ENCODE results near the gene BMPR1A. TPM values are rescaled to one million over a fixed set of nuclear protein-coding genes. Genes with fewer than 3 reads are reported as not detected.
"Not testable (repeated sequence)": the region's sequence is repeated elsewhere in the genome, so short reads cannot be mapped to it uniquely, and the experiment has no call there.

The BMPR1A gene
- total RNA-seq, 2 donors from 2014 or later, result 38.9 to 50.9 TPM

GRCh38 chr10:86964847-86965190, 208.4 kb downstream of the BMPR1A start:
- intact Hi-C loops (cut with DNase I, micrococcal nuclease), result loop anchor here in 1 of 2 donors (10.0 kb wide), 1 partner anchor 280 kb away; no protein-coding TSS in a partner anchor
- ATAC-seq (no peak), DNase-seq (no peak)

- ATAC-seq (no peak), DNase-seq (no peak)
- intact Hi-C loops (cut with DNase I, micrococcal nuclease), result loop anchor here in 1 of 2 donors (10.0 kb wide), 1 partner anchor 281 kb away; no protein-coding TSS in a partner anchor
Observed at GRCh38 chr10:86965986-86966654, 209.7 kb downstream of the BMPR1A start.

- intact Hi-C loops (cut with DNase I, micrococcal nuclease), result loop anchor here in 1 of 2 donors (10.0 kb wide), 1 partner anchor 283 kb away; no protein-coding TSS in a partner anchor
- DNase-seq (peak in 1 of 2 donors; percentile 31), ATAC-seq (no peak)
Observed at GRCh38 chr10:86967481-86967941, 211.1 kb downstream of the BMPR1A start.

GRCh38 chr10:86968271-86968993, 212.0 kb downstream of the BMPR1A start, which contains the start of gene ADIRF:
Gene ADIRF, plus strand, starts transcription at chr10:86968482. Its CDS starts 63 bp downstream, at chr10:86968545.
- intact Hi-C loops (cut with DNase I, micrococcal nuclease), result loop anchor here in 1 of 2 donors (10.0 kb wide), 1 partner anchor 284 kb away; no protein-coding TSS in a partner anchor
- peak; percentile 68 for ATAC-seq
- DNase-seq, result peak; percentile 76 to 81

- no peak for DNase-seq
- ATAC-seq, result no peak
- intact Hi-C loops (cut with DNase I, micrococcal nuclease), result loop anchor here in 1 of 2 donors (10.0 kb wide), 1 partner anchor 284 kb away; no protein-coding TSS in a partner anchor
Observed at GRCh38 chr10:86968994-86969355, 212.6 kb downstream of the BMPR1A start.

- intact Hi-C loops (cut with DNase I, micrococcal nuclease), result loop anchor here in 1 of 2 donors (10.0 kb wide), 2 partner anchors 115 to 285 kb away; no protein-coding TSS in a partner anchor
- ATAC-seq, result no peak
- DNase-seq, result no peak
Observed at GRCh38 chr10:86969421-86970041, 213.1 kb downstream of the BMPR1A start.

- DNase-seq, result peak; percentile 60 to 71
- no peak for ATAC-seq
- intact Hi-C loops (cut with DNase I, micrococcal nuclease), result loop anchor here in 1 of 2 donors (10.0 kb wide), 1 partner anchor 114 kb away; no protein-coding TSS in a partner anchor
Observed at GRCh38 chr10:86970162-86970981, 214.0 kb downstream of the BMPR1A start.

- intact Hi-C loops (cut with DNase I, micrococcal nuclease), result loop anchor here in 1 of 2 donors (10.0 kb wide), 1 partner anchor 114 kb away; no protein-coding TSS in a partner anchor
- DNase-seq (no peak), ATAC-seq (peak; percentile 11)
Observed at GRCh38 chr10:86970982-86971231, 214.5 kb downstream of the BMPR1A start.

GRCh38 chr10:86971232-86971991, 215.0 kb downstream of the BMPR1A start:
- ATAC-seq (peak; percentile 78), DNase-seq (peak; percentile 89 to 92)
- intact Hi-C loops (cut with DNase I, micrococcal nuclease), result loop anchor here in 1 of 2 donors (10.0 kb wide), 1 partner anchor 113 kb away; no protein-coding TSS in a partner anchor

- ATAC-seq (no peak), DNase-seq (no peak)
- intact Hi-C loops (cut with DNase I, micrococcal nuclease), result loop anchor here in 1 of 2 donors (10.0 kb wide), 1 partner anchor 112 kb away; no protein-coding TSS in a partner anchor
Observed at GRCh38 chr10:86972613-86973380, 216.4 kb downstream of the BMPR1A start.

GRCh38 chr10:86974484-86974883, 218.1 kb downstream of the BMPR1A start:
- intact Hi-C loops (cut with DNase I, micrococcal nuclease), result loop anchor here in 1 of 2 donors (10.0 kb wide), 1 partner anchor 110 kb away; no protein-coding TSS in a partner anchor
- ATAC-seq (no peak), DNase-seq (no peak)

GRCh38 chr10:86976362-86977056, 220.1 kb downstream of the BMPR1A start:
- ATAC-seq (peak; percentile 24), DNase-seq (no peak)
- intact Hi-C loops (cut with DNase I, micrococcal nuclease), result loop anchor here in 1 of 2 donors (10.0 kb wide), 1 partner anchor 108 kb away; no protein-coding TSS in a partner anchor

- not testable (repeated sequence) for DNase-seq, ATAC-seq
- intact Hi-C loops (cut with DNase I, micrococcal nuclease), result loop anchor here in 1 of 2 donors (10.0 kb wide), 1 partner anchor 106 kb away; no protein-coding TSS in a partner anchor
Observed at GRCh38 chr10:86978457-86978856, 222.0 kb downstream of the BMPR1A start.

GRCh38 chr10:86979296-86979818, 222.9 kb downstream of the BMPR1A start:
- no peak for DNase-seq
- intact Hi-C loops (cut with DNase I, micrococcal nuclease), result loop anchor here in 1 of 2 donors (10.0 kb wide), 1 partner anchor 105 kb away; no protein-coding TSS in a partner anchor
- ATAC-seq, result no peak

GRCh38 chr10:86979977-86980448, 223.6 kb downstream of the BMPR1A start:
- ATAC-seq, result peak; percentile 88
- DNase-seq, result no peak
- intact Hi-C loops (cut with DNase I, micrococcal nuclease), result loop anchor here in 1 of 2 donors (10.0 kb wide), 1 partner anchor 105 kb away; no protein-coding TSS in a partner anchor

All from left colon (tissue), 2 donors.